ENCODE results near the gene WDR6.
A peak's percentile ranks its signal among the peaks of the same experiment; 100 is the strongest.

WDR6 gene

DNA sequence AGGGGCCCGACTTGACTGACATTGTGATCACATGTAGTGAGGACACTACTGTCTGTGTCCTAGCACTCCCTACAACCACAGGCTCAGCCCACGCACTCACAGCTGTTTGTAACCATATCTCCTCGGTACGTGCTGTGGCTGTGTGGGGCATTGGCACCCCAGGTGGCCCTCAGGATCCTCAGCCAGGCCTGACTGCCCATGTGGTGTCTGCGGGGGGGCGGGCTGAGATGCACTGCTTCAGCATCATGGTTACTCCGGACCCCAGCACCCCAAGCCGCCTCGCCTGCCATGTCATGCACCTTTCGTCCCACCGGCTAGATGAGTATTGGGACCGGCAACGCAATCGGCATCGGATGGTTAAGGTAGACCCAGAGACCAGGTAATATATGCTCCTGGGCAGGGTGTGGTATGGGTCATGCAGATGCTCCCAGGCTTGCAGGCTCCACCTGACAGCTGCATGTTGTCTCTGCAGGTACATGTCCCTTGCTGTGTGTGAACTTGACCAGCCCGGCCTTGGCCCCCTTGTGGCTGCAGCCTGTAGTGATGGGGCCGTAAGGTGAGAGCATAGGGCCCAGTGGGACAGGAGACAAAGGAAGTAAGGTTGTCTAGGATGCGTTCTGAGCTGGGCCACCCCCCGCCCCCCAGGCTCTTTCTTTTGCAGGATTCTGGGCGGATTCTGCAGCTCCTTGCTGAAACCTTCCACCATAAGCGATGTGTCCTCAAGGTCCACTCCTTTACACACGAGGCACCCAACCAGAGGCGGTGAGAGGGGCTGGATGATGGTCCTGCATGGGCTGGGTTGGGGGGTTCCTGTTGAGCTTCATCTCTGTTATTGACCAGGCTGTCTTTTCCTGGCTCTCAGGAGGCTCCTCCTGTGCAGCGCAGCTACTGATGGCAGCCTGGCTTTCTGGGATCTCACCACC is 6.8 kb downstream of the WDR6 start:
- peak; percentile 30 for DNase-seq (ENCODE audit: low spot score)

DNA sequence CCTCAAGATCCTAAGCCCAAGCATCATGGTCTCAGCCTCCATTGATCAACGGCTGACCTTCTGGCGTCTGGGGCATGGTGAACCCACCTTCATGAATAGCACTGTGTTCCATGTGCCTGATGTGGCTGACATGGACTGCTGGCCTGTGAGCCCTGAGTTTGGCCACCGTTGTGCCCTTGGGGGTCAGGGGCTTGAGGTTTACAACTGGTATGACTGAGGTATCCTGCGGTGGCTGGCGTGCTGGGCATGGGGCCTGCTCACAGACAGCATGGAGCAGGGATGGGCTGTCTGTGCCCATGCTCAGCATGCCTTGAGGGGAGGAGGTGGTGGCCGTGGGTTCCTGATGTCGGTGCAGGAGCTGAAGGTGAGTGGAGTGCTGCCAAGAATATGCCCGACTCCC is 7.9 kb downstream of the WDR6 start:
- DNase-seq (ENCODE audit: low spot score), result no peak

DNA sequence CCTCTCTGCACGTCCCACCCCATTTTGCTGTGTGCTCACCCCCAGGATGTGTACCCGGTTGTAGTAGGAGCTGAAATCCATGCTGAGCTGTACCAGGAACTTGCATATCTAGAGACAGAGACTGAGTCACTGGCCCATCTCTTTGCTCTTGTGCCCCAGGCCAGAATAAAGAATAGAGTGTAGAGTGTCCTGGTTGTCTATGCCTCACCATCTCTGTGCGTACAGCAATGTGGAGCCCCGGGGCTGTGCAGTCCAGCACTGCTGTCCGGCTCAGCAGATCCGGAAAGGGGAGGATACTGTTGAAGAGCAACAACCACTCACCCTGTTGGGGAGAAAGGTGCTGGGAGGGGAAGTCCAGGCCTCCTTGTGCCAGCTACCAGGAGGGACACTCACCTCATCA is 8.6 kb downstream of the WDR6 start:
- DNase-seq (ENCODE audit: low spot score), result no peak

DNA sequence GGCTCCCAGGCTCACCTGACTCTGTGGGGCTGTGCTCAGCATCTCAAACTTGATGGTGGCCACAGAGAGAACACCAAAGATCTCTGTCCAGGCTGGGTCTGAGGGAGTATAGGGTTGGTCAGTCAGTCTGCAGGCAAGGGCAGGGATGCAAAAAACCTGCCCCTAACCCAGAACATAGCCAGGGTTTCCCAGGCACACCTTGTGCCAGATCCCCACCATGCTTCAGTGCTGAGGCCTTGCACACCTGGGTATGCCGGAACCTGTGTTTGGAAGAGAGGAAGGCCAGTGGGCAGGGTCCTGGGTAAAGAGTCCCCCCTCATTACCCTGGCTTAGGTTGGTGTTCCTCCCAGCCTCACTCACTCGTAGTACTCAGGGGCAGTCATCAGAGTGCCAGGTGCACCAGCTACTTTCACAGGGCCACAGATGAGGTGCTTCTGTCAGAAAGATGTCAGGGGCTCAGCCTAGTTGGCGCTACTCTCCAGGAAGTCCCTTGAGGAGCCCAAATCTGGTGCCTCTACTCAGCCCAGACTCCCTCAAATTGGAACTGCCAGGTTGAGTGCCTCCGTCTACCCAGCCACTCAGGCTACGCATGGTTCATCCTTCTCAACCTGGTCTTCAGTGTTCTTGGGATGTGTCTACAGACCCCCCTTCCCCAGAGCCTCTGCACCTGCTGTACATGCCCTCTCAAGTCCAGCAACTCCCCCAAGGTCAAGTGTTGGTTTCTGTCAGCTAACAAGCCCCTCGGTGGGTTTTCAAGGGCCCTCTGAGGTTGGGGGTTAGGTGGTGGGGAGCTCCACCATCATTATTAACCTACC is 9.4 kb downstream of the WDR6 start:
- DNase-seq (ENCODE audit: low spot score), result no peak

DNA sequence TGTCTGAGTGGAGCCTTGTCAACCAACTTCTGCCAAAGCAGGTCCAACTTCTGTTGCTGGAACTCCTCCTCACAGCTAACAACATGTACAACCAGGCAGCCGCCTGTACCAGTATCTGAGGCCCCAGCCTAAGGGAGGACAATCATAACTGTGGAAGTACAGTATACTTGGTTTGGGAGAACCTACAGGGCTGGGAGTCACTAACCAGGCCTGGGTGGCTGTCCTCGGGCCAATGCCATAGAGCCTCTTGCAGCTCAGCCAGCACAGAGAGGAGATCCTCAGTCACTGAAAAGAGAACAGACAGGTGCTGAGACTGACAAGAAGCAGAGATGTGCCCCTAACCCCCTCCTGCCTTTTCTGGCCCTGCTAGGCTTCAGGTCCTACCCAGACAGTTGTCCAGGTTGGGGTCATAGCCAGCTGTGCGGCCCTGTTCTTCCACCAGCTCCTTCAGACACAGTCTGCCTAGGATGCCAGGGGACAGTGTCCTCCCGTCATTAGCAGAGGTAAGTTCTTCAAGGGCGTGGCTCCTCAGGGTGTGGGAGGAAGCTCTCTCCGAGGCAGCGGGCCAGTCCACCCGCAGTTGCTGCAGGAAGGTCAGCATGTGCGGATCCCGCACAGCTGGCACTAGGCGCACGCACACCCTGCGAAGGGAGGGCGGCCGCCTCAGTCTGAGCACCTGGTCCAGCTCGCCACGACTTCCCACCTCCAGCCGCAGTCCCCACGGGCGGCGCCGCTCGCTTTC is 10.2 kb downstream of the WDR6 start:
- DNase-seq (ENCODE audit: low spot score), result no peak

DNA sequence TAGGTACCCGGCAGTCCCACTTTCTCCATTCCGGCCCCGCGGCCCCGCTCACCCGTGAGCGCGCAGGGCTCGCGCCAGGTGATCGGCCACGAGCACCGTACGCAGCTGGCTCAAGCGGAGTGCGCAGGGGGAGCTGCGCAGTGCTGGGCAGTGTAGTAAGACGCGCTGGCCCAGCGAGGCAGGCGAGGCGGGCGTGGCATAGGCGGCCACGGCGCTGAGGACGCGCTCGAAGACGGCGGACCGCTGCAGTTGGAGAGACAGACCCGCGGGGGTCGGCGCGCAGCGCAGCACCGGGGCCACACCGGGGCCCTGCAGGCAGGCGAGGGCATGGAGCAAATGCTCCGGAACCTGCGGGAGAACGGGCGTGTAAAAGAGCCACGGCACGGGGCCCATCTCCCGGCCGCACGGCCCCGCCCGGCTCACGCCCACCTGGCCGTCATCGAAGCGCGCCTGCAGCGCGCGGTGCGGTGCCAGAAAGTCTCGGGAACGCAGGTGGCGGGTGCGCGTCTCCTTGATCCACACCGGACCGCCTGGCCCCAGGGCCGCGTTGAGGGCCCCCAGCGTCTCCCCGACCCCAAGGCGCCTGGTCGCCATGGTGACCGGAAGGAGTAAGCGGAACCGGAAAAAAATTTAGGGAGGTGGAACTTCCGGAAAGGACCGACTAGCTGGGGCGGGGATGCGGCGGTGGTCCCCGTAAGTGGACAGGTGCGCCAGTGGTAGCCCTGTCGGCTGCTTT is 10.9 kb downstream of the WDR6 start, which contains the start of gene DALRD3:
TSS of gene DALRD3 (minus strand) at position 610 of the 736 bp plus-strand sequence. CDS start at position 594, 16 bp downstream.
- peak; percentile 73 for DNase-seq (ENCODE audit: low spot score)

DNA sequence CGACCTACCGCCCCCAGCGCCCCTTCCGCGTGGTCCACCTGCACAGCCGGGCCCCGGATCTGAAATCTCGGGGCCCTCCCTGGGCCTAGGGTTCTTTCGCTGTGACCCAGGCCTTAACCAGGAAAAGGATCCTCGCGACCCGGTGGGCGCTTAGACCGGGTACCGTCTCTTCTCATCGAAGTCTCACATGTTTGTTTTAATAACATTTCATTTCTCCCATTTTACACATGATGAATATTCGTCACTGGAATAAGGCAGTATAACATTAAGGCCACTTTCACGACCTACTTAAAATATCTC is 11.5 kb downstream of the WDR6 start:
- no peak for DNase-seq (ENCODE audit: low spot score)

DNA sequence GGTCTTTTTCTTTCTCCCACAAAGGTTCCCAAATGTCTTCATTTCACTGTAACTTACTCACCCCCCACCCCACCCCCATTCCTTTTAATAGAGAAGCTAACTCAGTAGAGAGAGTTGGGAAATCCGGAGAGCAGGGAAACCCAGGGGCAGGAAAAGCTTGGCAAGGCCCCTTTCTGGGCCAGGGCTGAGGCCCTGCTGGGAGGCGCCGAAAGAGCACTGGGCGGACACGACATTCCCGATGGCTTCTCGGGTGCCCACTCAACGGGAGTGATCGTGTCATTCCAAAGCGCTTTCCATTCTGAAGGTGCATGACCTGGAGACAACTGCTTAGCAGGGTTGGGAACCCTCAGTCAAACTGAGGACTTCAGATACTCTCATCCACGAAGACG is 12.7 kb downstream of the WDR6 start:
- DNase-seq (ENCODE audit: low spot score), result no peak

DNA sequence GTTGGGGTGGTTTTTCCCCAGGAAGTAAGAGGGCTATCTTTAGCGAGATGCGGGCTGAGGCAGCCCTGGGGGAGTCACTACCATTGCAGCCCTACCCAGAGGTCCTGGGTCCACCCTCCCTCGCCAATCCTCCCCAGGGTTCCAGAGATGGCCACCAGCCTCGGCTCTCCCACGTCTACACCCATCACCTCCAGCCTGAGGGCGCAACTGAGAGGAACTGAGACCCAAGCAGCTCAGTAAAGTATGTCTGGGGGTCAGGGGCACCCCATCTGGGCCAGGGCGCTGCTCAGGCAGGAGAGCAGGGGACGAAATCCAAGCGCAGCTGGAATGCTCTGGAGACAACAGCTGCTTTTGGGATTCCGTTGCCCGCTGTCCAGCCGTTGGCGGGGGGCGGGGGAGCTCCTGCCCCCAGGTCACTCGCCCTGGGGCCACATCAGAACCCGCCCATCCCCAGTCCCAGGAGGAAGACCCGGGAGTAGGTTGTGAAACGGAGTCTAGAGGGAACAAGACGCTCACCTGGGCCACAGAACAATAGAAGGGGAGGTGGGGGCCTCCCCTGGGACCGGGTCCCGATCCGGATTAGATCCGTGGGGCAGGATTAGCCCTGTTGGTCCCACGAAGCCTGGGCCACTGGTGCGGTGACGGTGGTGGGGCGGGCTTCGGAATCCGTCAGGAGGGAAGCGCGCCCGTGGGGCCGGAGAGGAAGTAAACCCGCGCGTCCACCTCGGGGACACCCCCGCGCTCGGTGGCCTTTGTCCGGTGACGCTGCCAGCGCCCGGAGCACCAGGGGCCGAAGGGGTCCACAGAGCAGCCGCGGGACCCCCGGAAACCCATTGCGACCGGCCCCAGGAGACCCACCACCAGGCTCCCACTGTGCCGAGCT is 13.4 kb downstream of the WDR6 start:
- peak; percentile 26 for DNase-seq (ENCODE audit: low spot score)

DNA sequence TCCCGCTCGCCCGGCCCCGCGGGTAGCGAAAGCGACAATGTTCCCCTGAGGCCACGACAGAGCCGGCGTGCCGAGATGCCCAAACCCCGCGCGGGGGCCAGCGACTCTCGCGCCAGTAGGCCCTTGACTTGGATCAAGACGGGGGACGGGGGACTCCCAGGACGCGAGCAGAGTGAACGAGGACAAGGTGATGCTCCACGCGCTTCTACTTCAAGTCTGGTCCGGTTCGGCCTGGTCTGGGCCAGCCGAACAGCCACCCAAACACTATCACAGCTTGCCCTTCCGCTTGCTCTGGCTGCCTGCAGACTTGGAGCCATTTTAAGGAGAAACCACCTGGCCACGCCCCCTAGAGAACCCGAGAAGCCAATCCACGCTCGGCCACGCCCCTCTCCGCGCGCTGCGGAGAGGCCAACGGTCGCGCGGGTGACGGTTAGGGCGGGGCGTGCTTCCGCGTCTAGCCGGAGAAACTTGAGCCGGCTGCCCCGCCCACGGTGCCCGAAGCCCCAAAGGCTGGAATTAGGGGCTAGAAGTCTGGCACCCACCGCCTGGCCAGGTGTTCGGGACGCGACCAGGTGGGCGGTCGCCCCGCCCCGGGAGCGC is 14.1 kb downstream of the WDR6 start:
- peak; percentile 98 for DNase-seq (ENCODE audit: low spot score)

DNA sequence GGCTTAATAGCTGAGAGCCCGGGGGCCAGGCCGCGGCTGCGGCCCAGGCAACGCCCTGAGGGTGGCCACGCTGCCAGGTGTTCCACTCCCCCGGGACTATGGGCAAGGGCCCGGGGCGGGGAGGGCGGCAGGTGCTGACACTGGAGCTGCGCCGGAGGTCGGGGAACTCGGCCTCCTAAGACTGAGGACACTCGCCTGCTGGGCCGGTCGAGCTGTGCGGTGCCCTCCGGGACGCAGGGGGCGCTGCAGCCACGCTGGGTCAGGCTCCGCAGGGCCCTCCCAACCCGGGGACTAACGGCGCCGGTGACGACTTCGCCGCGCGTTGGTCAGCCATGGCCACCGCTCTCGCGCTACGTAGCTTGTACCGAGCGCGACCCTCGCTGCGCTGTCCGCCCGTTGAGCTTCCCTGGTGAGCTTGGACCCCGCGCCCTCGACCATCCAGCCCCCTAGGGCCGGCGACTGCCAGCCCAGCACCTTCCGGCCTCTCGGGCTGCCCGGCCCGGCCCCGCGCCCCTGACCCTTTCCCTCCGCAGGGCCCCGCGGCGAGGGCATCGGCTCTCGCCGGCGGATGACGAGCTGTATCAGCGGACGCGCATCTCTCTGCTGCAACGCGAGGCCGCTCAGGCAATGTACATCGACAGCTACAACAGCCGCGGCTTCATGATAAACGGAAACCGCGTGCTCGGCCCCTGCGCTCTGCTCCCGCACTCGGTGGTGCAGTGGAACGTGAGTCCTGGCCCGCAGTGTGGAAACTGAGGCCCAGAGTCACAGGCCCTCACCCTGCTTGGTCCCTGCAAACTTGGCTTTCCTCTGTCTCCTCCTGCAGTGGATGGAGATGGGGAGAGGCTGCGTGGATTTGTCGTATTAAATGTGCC is 14.9 kb downstream of the WDR6 start, which contains the start of gene NDUFAF3:
TSS of gene NDUFAF3 (plus strand) at position 309 of the 875 bp plus-strand sequence. CDS start at position 333, 24 bp downstream.
- DNase-seq (ENCODE audit: low spot score), result peak; percentile 93

DNA sequence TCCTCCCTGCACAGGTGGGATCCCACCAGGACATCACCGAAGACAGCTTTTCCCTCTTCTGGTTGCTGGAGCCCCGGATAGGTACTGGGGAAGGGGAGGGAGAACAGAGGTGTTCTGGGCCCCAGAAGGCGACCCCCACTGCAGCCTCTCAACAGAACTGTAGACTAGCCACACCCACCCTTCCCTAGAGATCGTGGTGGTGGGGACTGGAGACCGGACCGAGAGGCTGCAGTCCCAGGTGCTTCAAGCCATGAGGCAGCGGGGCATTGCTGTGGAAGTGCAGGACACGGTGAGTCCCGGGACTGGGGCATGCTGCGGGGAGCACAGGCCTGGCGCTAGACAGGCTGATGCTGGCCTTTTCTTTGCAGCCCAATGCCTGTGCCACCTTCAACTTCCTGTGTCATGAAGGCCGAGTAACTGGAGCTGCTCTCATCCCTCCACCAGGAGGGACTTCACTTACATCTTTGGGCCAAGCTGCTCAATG is 15.5 kb downstream of the WDR6 start:
- DNase-seq (ENCODE audit: low spot score), result no peak

DNA sequence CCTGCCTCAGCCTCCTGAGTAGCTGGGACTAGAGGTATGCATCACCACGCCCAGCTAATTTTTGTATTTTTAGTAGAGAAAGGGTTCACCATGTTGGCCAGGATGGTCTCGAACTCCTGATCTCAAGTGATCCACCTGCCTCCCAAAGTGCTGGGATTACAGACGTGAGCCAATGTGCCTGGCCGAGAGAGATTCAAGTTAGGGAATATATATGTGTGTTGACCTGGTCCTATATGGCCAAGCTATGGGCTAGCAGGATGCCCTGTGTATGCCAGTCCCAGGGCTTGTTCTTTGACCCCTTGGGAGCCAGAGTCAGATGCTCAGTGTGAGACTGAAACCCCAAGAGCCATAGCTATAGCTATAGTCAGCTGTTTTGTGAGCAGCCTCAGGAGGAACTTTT is 16.6 kb downstream of the WDR6 start:
- DNase-seq (ENCODE audit: low spot score), result no peak

DNA sequence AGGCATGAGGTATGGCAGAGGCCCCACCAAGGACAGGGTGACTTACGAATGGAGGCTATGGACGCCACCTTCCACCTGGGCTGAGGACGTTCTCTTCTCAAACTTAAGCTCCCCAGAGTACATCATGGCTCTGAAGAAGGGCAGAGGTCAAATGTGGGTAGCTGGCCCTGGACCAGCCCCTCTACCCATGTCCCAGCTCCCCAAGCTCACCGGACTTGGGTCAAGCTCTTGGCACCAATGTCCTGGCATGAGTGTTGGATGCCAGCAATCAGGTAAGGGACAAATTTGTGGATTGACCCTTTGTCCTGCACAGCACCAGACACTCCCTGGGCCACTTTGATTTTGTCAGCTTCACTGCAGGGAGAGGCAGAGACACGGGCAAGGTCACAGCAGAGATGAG is 17.3 kb downstream of the WDR6 start:
- DNase-seq (ENCODE audit: low spot score), result no peak

DNA sequence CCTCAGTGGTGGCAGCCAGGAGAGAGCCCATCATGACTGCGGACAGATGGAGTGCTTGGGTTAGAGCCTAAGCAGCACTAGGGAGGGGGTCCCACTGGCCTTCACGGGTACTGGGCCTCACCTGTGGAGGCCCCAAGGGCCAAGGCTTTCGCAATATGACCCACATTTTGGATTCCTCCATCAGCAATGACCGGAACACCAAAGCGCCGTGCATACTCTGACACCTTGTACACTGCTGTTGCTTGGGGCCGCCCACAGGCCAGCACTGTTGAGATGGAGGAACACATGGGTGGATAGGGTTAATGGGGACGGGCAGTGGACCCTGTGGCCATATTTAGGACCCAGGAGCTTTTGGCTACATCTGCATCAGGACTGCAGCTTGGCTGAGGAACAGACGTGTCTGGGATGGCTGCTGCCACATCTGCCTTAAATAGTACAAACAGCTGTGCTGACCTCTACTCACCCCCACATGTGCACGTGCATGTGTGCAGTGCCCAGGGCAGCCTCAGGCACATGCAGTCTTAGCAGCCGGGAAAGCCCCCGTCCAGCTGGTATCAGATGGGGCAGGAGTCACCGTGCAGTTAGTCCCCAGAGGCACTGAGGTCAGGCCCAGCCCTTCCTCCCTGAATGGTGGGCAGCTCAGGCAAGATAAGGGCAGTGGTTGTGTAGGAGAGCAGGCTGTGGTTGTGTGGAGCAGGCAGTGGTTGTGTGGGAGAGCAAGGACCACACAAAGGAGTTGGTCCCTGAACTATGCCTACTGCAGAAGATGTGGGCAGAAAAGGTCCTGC is 18.0 kb downstream of the WDR6 start:
- DNase-seq (ENCODE audit: low spot score), result no peak

DNA sequence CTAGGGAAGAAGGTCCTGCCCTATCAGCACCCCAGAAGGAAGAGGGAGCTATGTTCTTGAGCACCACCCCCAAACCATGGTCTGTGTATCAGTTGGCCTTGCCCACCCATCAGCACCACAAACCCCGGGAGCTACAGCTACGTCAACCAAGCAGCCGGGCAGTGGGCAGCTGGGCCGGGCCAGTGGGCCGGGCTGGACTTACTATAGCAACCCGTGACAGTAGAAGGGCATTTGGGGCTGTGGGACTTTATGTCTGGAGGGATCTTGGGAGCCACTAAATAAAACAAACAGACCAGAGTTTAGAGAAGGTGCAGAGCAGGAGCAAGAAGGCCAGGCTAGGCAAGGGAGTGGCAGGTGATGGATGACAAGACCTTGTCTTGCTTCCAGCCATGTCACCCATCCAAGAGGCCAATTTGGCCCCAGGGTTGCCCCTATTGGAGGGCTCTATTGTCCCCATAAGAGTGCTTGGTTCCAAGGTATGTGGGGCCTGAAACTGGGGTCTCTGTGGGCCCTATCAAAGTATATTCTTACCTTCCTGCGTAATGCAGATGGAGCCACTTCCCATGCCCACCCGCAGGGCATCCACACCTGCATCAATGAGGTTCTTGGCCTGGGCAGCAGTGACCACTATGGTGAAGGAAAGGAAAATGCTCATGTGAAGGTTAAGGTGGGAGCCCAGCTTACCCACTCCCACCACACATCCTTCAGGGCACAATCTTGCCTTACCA is 18.8 kb downstream of the WDR6 start:
- no peak for DNase-seq (ENCODE audit: low spot score)

DNA sequence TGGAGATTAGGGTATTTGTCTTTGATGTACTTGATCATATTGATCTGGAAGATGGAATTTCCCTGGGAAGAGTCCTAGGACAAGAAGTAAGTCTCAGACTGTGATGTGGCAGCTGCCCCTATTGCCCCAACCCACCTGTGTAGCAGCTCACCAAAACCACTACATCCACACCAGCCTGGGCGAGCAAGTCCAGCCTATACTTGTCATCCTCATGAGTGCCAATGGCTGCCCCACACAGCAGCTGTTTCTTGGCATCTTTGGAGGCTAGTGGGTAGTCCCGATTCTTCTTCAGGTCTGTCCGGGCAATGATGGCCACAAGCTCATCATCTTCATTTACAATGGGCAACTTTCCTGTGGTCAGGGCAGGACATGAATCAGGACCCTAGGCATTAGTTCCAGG is 19.3 kb downstream of the WDR6 start:
- no peak for DNase-seq (ENCODE audit: low spot score)

DNA sequence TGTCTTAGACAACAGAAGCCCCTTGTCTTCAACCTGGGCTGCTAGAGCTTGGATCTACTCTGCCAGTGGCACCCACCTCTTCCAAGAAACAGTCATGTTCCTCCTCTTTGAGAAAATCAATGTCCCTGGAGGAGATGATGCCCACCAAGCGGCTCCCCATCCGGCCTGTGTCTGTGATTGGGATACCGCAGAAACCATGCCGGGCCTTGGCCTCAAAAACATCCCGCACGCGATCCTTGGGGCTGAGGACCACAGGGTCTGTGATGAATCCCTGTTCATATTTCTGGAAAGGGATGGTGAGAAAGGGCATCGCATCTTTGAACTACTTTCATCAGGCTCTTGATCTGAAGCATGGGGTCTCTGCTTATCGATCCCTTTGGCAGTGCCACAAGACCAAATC is 20.4 kb downstream of the WDR6 start:
- no peak for DNase-seq (ENCODE audit: low spot score)
